Measurements from ENCODE around the gene SCAND1.

SCAND1 gene

DNA sequence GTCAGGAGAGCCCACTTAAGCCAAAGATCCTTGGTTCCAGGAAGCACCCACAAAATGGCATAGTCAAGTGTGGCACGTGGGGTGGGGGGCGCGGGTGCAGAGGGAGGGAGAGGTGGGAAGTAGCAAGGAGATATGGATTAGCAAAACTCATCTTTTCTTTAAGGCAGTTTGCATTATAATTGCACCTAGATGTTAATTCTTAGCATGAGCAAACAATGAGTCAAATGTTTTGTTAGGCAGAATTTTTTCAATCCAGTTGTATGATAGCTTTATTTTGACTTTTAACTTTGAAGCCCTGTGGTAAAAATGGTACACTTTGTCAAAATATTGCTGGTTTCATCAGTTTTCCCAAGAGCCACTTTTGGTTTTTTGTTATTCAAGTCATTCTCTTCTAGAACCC, 15.0 kb downstream of the SCAND1 start:
- H3K27ac ChIP-seq (replicated peaks) = no peak overlapping the region
- H3K4me3 ChIP-seq (replicated peaks; ENCODE audit: insufficient read depth, low read length) = no peak overlapping the region
- no peak for DNase-seq (ENCODE audit: low read depth in 1 of 2, low spot score in 1 of 2)
- TF ChIP-seq, protein P1, sequence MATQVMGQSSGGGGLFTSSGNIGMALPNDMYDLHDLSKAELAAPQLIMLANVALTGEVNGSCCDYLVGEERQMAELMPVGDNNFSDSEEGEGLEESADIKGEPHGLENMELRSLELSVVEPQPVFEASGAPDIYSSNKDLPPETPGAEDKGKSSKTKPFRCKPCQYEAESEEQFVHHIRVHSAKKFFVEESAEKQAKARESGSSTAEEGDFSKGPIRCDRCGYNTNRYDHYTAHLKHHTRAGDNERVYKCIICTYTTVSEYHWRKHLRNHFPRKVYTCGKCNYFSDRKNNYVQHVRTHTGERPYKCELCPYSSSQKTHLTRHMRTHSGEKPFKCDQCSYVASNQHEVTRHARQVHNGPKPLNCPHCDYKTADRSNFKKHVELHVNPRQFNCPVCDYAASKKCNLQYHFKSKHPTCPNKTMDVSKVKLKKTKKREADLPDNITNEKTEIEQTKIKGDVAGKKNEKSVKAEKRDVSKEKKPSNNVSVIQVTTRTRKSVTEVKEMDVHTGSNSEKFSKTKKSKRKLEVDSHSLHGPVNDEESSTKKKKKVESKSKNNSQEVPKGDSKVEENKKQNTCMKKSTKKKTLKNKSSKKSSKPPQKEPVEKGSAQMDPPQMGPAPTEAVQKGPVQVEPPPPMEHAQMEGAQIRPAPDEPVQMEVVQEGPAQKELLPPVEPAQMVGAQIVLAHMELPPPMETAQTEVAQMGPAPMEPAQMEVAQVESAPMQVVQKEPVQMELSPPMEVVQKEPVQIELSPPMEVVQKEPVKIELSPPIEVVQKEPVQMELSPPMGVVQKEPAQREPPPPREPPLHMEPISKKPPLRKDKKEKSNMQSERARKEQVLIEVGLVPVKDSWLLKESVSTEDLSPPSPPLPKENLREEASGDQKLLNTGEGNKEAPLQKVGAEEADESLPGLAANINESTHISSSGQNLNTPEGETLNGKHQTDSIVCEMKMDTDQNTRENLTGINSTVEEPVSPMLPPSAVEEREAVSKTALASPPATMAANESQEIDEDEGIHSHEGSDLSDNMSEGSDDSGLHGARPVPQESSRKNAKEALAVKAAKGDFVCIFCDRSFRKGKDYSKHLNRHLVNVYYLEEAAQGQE (IDR thresholded peaks at IDR 0.05; ENCODE audit: insufficient replicate concordance, low read depth) = no peak
- no peak for TF ChIP-seq SPI1 (IDR thresholded peaks at IDR 0.05; ENCODE audit: borderline replicate concordance, low read depth)
- H3K27me3 ChIP-seq (ENCODE audit: insufficient read depth, poor library complexity, severe bottlenecking) = no peaks in the 10 kb centered on the region

DNA sequence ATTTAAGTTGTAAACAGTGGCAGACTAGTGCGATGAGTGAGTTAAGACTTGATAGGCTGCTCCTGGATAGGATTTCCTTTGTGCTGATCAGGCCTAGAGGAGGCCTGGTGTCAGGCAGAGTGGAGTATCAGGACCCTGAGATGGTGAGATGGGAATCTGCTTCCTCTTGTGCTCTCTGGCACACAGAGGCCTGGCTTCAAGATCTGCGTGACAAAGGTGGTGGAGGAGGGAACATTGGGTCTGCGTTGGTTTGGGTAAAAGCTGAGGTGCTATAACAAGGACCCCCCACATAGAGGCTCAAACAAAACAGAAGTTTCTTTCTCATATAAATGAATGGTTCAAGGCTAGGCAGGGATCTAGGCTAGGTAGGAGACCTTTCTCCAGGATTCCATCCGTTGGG, 20.3 kb downstream of the SCAND1 start:
- no peak overlapping the region for H3K4me3 ChIP-seq (replicated peaks; ENCODE audit: insufficient read depth, low read length)
- no peak for DNase-seq (ENCODE audit: low read depth in 1 of 2, low spot score in 1 of 2)
- H3K27ac ChIP-seq (replicated peaks) = no peak overlapping the region
- H3K27me3 ChIP-seq (ENCODE audit: insufficient read depth, poor library complexity, severe bottlenecking) = no peaks in the 10 kb centered on the region
- TF ChIP-seq SPI1 (IDR thresholded peaks at IDR 0.05; ENCODE audit: borderline replicate concordance, low read depth) (no peak), POLR2AphosphoS5 (IDR thresholded peaks at IDR 0.05; ENCODE audit: low read depth) (no peak)
- TF ChIP-seq, protein P2, sequence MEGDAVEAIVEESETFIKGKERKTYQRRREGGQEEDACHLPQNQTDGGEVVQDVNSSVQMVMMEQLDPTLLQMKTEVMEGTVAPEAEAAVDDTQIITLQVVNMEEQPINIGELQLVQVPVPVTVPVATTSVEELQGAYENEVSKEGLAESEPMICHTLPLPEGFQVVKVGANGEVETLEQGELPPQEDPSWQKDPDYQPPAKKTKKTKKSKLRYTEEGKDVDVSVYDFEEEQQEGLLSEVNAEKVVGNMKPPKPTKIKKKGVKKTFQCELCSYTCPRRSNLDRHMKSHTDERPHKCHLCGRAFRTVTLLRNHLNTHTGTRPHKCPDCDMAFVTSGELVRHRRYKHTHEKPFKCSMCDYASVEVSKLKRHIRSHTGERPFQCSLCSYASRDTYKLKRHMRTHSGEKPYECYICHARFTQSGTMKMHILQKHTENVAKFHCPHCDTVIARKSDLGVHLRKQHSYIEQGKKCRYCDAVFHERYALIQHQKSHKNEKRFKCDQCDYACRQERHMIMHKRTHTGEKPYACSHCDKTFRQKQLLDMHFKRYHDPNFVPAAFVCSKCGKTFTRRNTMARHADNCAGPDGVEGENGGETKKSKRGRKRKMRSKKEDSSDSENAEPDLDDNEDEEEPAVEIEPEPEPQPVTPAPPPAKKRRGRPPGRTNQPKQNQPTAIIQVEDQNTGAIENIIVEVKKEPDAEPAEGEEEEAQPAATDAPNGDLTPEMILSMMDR (IDR thresholded peaks at IDR 0.05; ENCODE audit: insufficient read depth, low read length) = no peak
- TF ChIP-seq, protein P1 (IDR thresholded peaks at IDR 0.05; ENCODE audit: insufficient replicate concordance, low read depth) = no peak

DNA sequence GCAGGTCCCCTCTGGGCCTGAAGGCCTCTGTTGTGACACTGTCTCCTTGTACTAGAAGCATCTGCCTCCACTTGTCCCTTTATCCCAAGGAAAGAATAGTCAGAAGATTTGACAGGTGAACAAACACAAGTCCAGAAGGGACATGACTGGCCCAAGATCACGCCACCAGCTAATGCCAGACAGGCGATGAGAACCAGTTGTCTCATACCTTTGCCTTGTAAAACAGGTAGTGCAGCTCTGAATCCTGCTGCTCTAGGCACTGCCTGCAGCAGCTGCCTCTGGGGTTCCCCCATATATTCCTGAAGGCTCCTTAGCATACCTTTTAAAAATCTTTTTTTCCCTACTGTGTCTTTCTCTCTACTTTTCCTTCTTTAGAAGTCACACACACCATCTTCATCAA, 25.0 kb downstream of the SCAND1 start:
- H3K27ac ChIP-seq (replicated peaks) = no peak overlapping the region
- H3K27me3 ChIP-seq (ENCODE audit: insufficient read depth, poor library complexity, severe bottlenecking) = no peaks in the 10 kb centered on the region
- no peak for DNase-seq (ENCODE audit: low read depth in 1 of 2, low spot score in 1 of 2)
- TF ChIP-seq GABPA (IDR thresholded peaks at IDR 0.05; ENCODE audit: low read depth) (no peak), POLR2AphosphoS5 (IDR thresholded peaks at IDR 0.05; ENCODE audit: low read depth) (no peak), SPI1 (IDR thresholded peaks at IDR 0.05; ENCODE audit: borderline replicate concordance, low read depth) (no peak)
- TF ChIP-seq, protein P2 (IDR thresholded peaks at IDR 0.05; ENCODE audit: insufficient read depth, low read length) = no peak
- TF ChIP-seq, protein P1 (IDR thresholded peaks at IDR 0.05; ENCODE audit: insufficient replicate concordance, low read depth) = no peak
- H3K4me3 ChIP-seq (replicated peaks; ENCODE audit: insufficient read depth, low read length) = no peak overlapping the region

DNA sequence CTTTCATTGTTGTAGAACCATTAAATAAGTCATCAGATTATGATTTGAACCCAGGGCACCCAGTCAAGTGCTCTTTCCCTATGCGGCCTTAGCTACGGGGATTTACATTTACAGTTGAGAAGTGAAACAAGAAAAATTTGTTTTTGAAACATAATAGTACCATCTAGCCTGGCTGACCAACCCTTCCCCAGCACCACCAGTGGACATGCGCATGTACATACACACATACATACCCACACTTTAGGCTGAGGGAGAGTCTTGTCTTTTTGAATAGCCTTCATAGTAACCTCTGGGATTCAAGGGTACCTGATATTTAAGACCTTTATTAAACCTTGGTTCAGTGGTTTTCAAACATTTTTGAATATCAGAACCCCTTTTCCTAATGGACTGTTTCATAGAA, 33.8 kb downstream of the SCAND1 start:
- Histone ChIP-seq H3K27me3 (ENCODE audit: insufficient read depth, poor library complexity, severe bottlenecking) (no peaks in the 10 kb centered on the region), H3K27ac (replicated peaks) (no peak overlapping the region), H3K4me3 (replicated peaks; ENCODE audit: insufficient read depth, low read length) (no peak overlapping the region)
- DNase-seq (ENCODE audit: low read depth in 1 of 2, low spot score in 1 of 2) = no peak
- TF ChIP-seq SPI1 (IDR thresholded peaks at IDR 0.05; ENCODE audit: borderline replicate concordance, low read depth) = no peak
- TF ChIP-seq, protein P2 (IDR thresholded peaks at IDR 0.05; ENCODE audit: insufficient read depth, low read length) = no peak
- TF ChIP-seq POLR2AphosphoS5 (IDR thresholded peaks at IDR 0.05; ENCODE audit: low read depth) = no peak
- TF ChIP-seq GABPA (IDR thresholded peaks at IDR 0.05; ENCODE audit: low read depth) = no peak
- TF ChIP-seq, protein P1 (IDR thresholded peaks at IDR 0.05; ENCODE audit: insufficient replicate concordance, low read depth) = no peak
